IMR-90 (cell line): ENCODE results near the gene APCDD1L. TPM values are rescaled to one million over a fixed set of nuclear protein-coding genes. Genes with fewer than 3 reads are reported as not detected.

Experiments
- ATAC-seq: fragments of 200-7000 bp; cut with Tn5 transposase; 2 replicates; pipeline ENCODE4 v1.9.1; 2020; ENCODE audit warnings: low read depth, mild to moderate bottlenecking, moderate library complexity
- BruUV-seq: library from RNA; stranded (reverse); fragments of 400-500 nt; replicated peaks from 2 replicates; lab custom pipeline; 2021; lab: Mats Ljungman, UMichigan
- CTCF ChIA-PET: fragments of 300-600 bp; formaldehyde crosslinking; extraction: SDS; loops from one replicate; lab custom pipeline; 2021; ENCODE audit warnings: antibody characterized with exemption; lab: Yijun Ruan, JAX
- POLR2A ChIA-PET: fragments of 300-600 bp; sonication (Branson Sonifier 250); formaldehyde crosslinking; loops from one replicate; lab custom pipeline; 2022; ENCODE audit warnings: antibody characterized with exemption; ENCODE audit not compliant: unreplicated experiment; lab: Charles Lee
- DNase-seq: peaks from one replicate; pipeline ENCODE4 v3.0.0; 2013
- H2AFZ ChIP-seq: replicated peaks from 2 replicates; pipeline ENCODE3; 2013; ENCODE audit warnings: low read length, mild to moderate bottlenecking; ENCODE audit not compliant: poor library complexity
- H2AK5ac ChIP-seq: 2 replicates; pipeline ENCODE4 v1.6.1; 2013; ENCODE audit warnings: low read depth, low read length, inconsistent platforms
- H2AK9ac ChIP-seq: replicated peaks from 2 replicates; pipeline ENCODE3; 2013; ENCODE audit warnings: mild to moderate bottlenecking, low read depth, low read length, moderate library complexity; ENCODE audit not compliant: poor library complexity
- H2BK120ac ChIP-seq: 2 replicates; pipeline ENCODE4 v1.6.1; 2013; ENCODE audit warnings: low read depth, low read length, inconsistent platforms
- H2BK15ac ChIP-seq: 3 replicates; pipeline ENCODE4 v1.6.1; 2013; ENCODE audit warnings: low read depth, low read length, inconsistent platforms
- H2BK20ac ChIP-seq: 2 replicates; pipeline ENCODE4 v1.6.1; 2013; ENCODE audit warnings: low read depth, mild to moderate bottlenecking, inconsistent platforms, low read length, moderate library complexity
- H2BK5ac ChIP-seq: 2 replicates; pipeline ENCODE4 v1.6.1; 2013; ENCODE audit warnings: mild to moderate bottlenecking, low read depth, low read length, inconsistent platforms; ENCODE audit not compliant: poor library complexity, severe bottlenecking
- H3K14ac ChIP-seq: replicated peaks from 2 replicates; pipeline ENCODE4 v1.6.1; 2013; ENCODE audit warnings: low read depth, low read length, inconsistent platforms
- H3K18ac ChIP-seq: 2 replicates; pipeline ENCODE4 v1.6.1; 2013; ENCODE audit warnings: low read depth, low read length, control low read depth
- H3K23ac ChIP-seq: 2 replicates; pipeline ENCODE4 v1.6.1; 2013; ENCODE audit warnings: low read depth, low read length, inconsistent platforms
- H3K27ac ChIP-seq: 2 replicates; pipeline ENCODE4 v1.5.1; 2013; ENCODE audit warnings: mild to moderate bottlenecking, control low read depth, low read length; ENCODE audit not compliant: insufficient read depth
- H3K27me3 ChIP-seq: 2 replicates; pipeline ENCODE4 v1.6.1; 2013; ENCODE audit warnings: low read length; ENCODE audit not compliant: control insufficient read depth, insufficient read depth
- H3K36me3 ChIP-seq: 2 replicates; pipeline ENCODE4 v1.6.1; 2013; ENCODE audit warnings: low read length, mixed read lengths; ENCODE audit not compliant: control insufficient read depth, insufficient read depth
- H3K4ac ChIP-seq: 2 replicates; pipeline ENCODE4 v1.6.1; 2013; ENCODE audit warnings: low read depth, low read length, inconsistent platforms
- H3K4me1 ChIP-seq: 2 replicates; pipeline ENCODE4 v1.6.1; 2013; ENCODE audit warnings: low read length, mixed read lengths; ENCODE audit not compliant: control insufficient read depth, insufficient read depth
- H3K4me2 ChIP-seq: 2 replicates; pipeline ENCODE4 v1.6.1; 2013; ENCODE audit warnings: low read depth, mild to moderate bottlenecking, control low read depth, low read length, moderate library complexity
- H3K4me3 ChIP-seq: 2 replicates; pipeline ENCODE4 v1.5.1; 2013; ENCODE audit warnings: low read depth, mild to moderate bottlenecking, control low read depth, low read length, moderate library complexity; ENCODE audit not compliant: insufficient read depth
- H3K56ac ChIP-seq: 2 replicates; pipeline ENCODE4 v1.6.1; 2013; ENCODE audit warnings: low read length, inconsistent platforms; ENCODE audit not compliant: insufficient read depth; ENCODE audit errors: extremely low read depth
- H3K79me1 ChIP-seq, 2 experiments: 2 replicates each; pipeline ENCODE4 v1.6.1; 2013; ENCODE audit warnings: low read length in 2 of 2, inconsistent platforms in 1 of 2, low read depth in 1 of 2
- H3K9ac ChIP-seq: 2 replicates; pipeline ENCODE4 v1.6.1; 2013; ENCODE audit warnings: low read depth, low read length, control low read depth
- H3K9me1 ChIP-seq: 2 replicates; pipeline ENCODE4 v1.6.1; 2013; ENCODE audit warnings: low read length, inconsistent platforms; ENCODE audit not compliant: insufficient read depth
- H3K9me3 ChIP-seq: 2 replicates; pipeline ENCODE4 v1.6.1; 2013; ENCODE audit warnings: low read length; ENCODE audit not compliant: control insufficient read depth, insufficient read depth
- H4K20me1 ChIP-seq: 2 replicates; pipeline ENCODE4 v1.6.1; 2013; ENCODE audit warnings: low read length, inconsistent platforms; ENCODE audit not compliant: insufficient read depth
- H4K5ac ChIP-seq: 2 replicates; pipeline ENCODE4 v1.6.1; 2013; ENCODE audit warnings: mild to moderate bottlenecking, low read depth, low read length, control low read depth
- H4K8ac ChIP-seq, 2 experiments: 2 replicates each; pipeline ENCODE4 v1.6.1; 2013; ENCODE audit warnings: low read depth in 2 of 2, low read length in 2 of 2, control low read depth in 1 of 2, inconsistent platforms in 1 of 2
- H4K91ac ChIP-seq: 2 replicates; pipeline ENCODE4 v1.6.1; 2013; ENCODE audit warnings: low read depth, low read length, inconsistent platforms; ENCODE audit not compliant: insufficient read depth
- BHLHE40 ChIP-seq: fragments of 150-350 bp; IDR thresholded peaks from 2 replicates; pipeline ENCODE4 v1.6.1; 2016; ENCODE audit warnings: mild to moderate bottlenecking, low read depth, low read length
- CEBPB ChIP-seq: IDR thresholded peaks from 2 replicates; pipeline ENCODE4 v1.6.1; 2012; ENCODE audit warnings: low read depth, low read length, improper control_type of control experiment
- CHD1 ChIP-seq: IDR thresholded peaks from 2 replicates; pipeline ENCODE4 v1.6.1; 2012; ENCODE audit warnings: low read depth, low read length, improper control_type of control experiment
- FOS ChIP-seq: fragments of 150-350 bp; IDR thresholded peaks from 2 replicates; pipeline ENCODE4 v1.6.1; 2016; ENCODE audit warnings: low read depth, low read length
- MAFK ChIP-seq: IDR thresholded peaks from 2 replicates; pipeline ENCODE4 v1.6.1; 2012; ENCODE audit warnings: low read depth, low read length, improper control_type of control experiment
- MAZ ChIP-seq: IDR thresholded peaks from 2 replicates; pipeline ENCODE4 v1.6.1; 2012; ENCODE audit warnings: low read depth, mild to moderate bottlenecking, low read length, improper control_type of control experiment, moderate library complexity, borderline replicate concordance
- MXI1 ChIP-seq: IDR thresholded peaks from 2 replicates; pipeline ENCODE4 v1.6.1; 2012; ENCODE audit warnings: low read depth, mild to moderate bottlenecking, low read length, moderate library complexity, borderline replicate concordance
- NFE2L2 ChIP-seq: fragments of 150-350 bp; IDR thresholded peaks from 2 replicates; pipeline ENCODE4 v1.6.1; 2016; ENCODE audit warnings: low read depth, mild to moderate bottlenecking, low read length
- POLR2A ChIP-seq: IDR thresholded peaks from 2 replicates; pipeline ENCODE4 v1.6.1; 2012; ENCODE audit warnings: mild to moderate bottlenecking, low read depth, low read length
- RAD21 ChIP-seq: IDR thresholded peaks from 2 replicates; pipeline ENCODE4 v1.6.1; 2012; ENCODE audit warnings: low read length, improper control_type of control experiment
- RCOR1 ChIP-seq: IDR thresholded peaks from 2 replicates; pipeline ENCODE4 v1.6.1; 2012; ENCODE audit warnings: mild to moderate bottlenecking, low read length, improper control_type of control experiment; ENCODE audit not compliant: insufficient replicate concordance
- RFX5 ChIP-seq: IDR thresholded peaks from 2 replicates; pipeline ENCODE4 v1.8.0; 2012; ENCODE audit warnings: low read depth, mild to moderate bottlenecking, low read length, moderate library complexity
- SMC3 ChIP-seq: fragments of 150-350 bp; IDR thresholded peaks from 2 replicates; pipeline ENCODE4 v1.6.1; 2016; ENCODE audit warnings: low read depth, mild to moderate bottlenecking, antibody characterized with exemption, low read length, moderate library complexity
- WGBS, 2 experiments: methylation state at CpG; one replicate each; pipeline versions ENCODE4 v1.1.5 to v1.1.7; 2013; ENCODE audit warnings: missing lambda C conversion rate in 2 of 2; ENCODE audit not compliant: insufficient read length in 1 of 2; ENCODE audit errors: extremely low coverage in 2 of 2; 5-methylcytosine and 5-hydroxymethylcytosine counted together
- dilution Hi-C: fragments of 300-500 bp; cut with HindIII; formaldehyde crosslinking; loops from one replicate; pipeline ENCODE4 v1.14.3; 2018; ENCODE audit warnings: low sequenced_read_pairs; ENCODE audit not compliant: unreplicated experiment
- in situ Hi-C: fragments of 300-500 bp; cut with MboI; formaldehyde crosslinking; loops from 3 replicates; pipeline ENCODE4 v1.14.3; 2019; ENCODE audit warnings: low sequenced_read_pairs, inconsistent platforms, mixed read lengths
- intact Hi-C: fragments of 100-400 bp; cut with micrococcal nuclease; formaldehyde crosslinking; loops from 2 replicates; pipeline ENCODE4 v1.10.0; 2022
- polyA plus RNA-seq, 3 experiments: library from polyadenylated mRNA; depleted of rRNA; stranded (reverse); fragments of >200 nt; gene quantifications; 2 replicates each; pipeline ENCODE4 v1.2.3, GENCODE V29; 2012; ENCODE audit warnings: low replicate concordance in 1 of 3
- total RNA-seq: library from RNA; depleted of rRNA; stranded (reverse); fragments of >200 nt; gene quantifications from 2 replicates; pipeline ENCODE4 v1.2.3, GENCODE V29; 2012
- TF ChIP-seq, protein P1 (sequence below): fragments of 150-350 bp; IDR thresholded peaks from 2 replicates; pipeline ENCODE4 v1.6.1; 2016; ENCODE audit warnings: low read depth, mild to moderate bottlenecking, low read length, moderate library complexity, borderline replicate concordance
- TF ChIP-seq, protein P2 (sequence below): fragments of 150-350 bp; IDR thresholded peaks from 2 replicates; pipeline ENCODE4 v1.6.1; 2017; ENCODE audit warnings: mild to moderate bottlenecking, antibody characterized with exemption, low read length, low read depth
- TF ChIP-seq, protein P3 (sequence below): conservative IDR thresholded peaks from 2 replicates; pipeline ENCODE4 v1.5.1; 2012; ENCODE audit warnings: mild to moderate bottlenecking, low read depth, low read length, improper control_type of control experiment

The APCDD1L gene
- total and polyA plus RNA-seq, 2 of the 4 experiments (the other 2 are of a cell fraction): 2.5 to 18.3 TPM

DNA sequence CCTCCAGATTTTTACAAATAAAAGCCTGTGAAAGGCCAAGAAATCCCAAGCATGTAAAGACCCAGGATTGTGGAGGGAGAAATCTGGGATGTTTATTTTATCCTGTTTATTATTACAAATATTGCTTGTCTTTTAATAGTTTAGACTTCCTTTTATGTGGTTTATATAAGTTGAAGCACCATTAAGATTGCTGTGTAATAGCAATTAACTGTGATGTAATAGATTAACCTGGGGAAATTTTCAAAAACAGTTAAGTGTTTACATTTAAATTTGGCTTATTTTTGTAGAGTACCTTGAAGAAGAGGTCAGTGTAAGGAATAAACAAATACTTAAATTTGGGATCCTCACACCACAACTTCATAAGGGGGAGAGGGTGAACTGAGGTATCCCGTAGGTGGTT, 99.1 kb downstream of the APCDD1L start:
- DNase-seq: no peak
- intact Hi-C loops (no loop called here), in situ Hi-C loops (no loop called here), dilution Hi-C loops (no loop called here)
- WGBS, 2 experiments: no CpG with 5 or more reads among the region's 1 CpG
- peaks cover 6% of the 10 kb centered on the region for H3K4me1 ChIP-seq
- H4K8ac ChIP-seq: no peak overlapping the region
- no peaks in the 10 kb centered on the region for H3K9me3 ChIP-seq
- POLR2A ChIA-PET: no interaction called here
- no peak overlapping the region for H3K9ac ChIP-seq
- H2AFZ ChIP-seq: no peak overlapping the region
- no peak overlapping the region for H2BK20ac ChIP-seq
- H3K18ac ChIP-seq: no peak overlapping the region
- H3K27me3 ChIP-seq: no peaks in the 10 kb centered on the region
- H3K14ac ChIP-seq: no peak overlapping the region
- H3K36me3 ChIP-seq: peaks cover 7% of the 10 kb centered on the region
- H3K79me1 ChIP-seq: peaks cover 24 to 57% of the 10 kb centered on the region in 2 experiments
- H4K91ac ChIP-seq: no peak overlapping the region
- no TSS peak for BruUV-seq
- TF ChIP-seq MAFK (no peak), SMC3 (no peak), CEBPB (no peak), RAD21 (no peak), CHD1 (no peak), MAZ (no peak), RFX5 (no peak), BHLHE40 (no peak), FOS (no peak), RCOR1 (no peak), MXI1 (no peak), NFE2L2 (no peak), POLR2A (no peak)
- TF ChIP-seq, protein P1, sequence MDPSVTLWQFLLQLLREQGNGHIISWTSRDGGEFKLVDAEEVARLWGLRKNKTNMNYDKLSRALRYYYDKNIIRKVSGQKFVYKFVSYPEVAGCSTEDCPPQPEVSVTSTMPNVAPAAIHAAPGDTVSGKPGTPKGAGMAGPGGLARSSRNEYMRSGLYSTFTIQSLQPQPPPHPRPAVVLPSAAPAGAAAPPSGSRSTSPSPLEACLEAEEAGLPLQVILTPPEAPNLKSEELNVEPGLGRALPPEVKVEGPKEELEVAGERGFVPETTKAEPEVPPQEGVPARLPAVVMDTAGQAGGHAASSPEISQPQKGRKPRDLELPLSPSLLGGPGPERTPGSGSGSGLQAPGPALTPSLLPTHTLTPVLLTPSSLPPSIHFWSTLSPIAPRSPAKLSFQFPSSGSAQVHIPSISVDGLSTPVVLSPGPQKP: no peak
- TF ChIP-seq, protein P2, sequence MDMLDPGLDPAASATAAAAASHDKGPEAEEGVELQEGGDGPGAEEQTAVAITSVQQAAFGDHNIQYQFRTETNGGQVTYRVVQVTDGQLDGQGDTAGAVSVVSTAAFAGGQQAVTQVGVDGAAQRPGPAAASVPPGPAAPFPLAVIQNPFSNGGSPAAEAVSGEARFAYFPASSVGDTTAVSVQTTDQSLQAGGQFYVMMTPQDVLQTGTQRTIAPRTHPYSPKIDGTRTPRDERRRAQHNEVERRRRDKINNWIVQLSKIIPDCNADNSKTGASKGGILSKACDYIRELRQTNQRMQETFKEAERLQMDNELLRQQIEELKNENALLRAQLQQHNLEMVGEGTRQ: no peak
- TF ChIP-seq, protein P3, sequence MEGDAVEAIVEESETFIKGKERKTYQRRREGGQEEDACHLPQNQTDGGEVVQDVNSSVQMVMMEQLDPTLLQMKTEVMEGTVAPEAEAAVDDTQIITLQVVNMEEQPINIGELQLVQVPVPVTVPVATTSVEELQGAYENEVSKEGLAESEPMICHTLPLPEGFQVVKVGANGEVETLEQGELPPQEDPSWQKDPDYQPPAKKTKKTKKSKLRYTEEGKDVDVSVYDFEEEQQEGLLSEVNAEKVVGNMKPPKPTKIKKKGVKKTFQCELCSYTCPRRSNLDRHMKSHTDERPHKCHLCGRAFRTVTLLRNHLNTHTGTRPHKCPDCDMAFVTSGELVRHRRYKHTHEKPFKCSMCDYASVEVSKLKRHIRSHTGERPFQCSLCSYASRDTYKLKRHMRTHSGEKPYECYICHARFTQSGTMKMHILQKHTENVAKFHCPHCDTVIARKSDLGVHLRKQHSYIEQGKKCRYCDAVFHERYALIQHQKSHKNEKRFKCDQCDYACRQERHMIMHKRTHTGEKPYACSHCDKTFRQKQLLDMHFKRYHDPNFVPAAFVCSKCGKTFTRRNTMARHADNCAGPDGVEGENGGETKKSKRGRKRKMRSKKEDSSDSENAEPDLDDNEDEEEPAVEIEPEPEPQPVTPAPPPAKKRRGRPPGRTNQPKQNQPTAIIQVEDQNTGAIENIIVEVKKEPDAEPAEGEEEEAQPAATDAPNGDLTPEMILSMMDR: no peak
- CTCF ChIA-PET: no interaction called here
- no peak overlapping the region for H3K56ac ChIP-seq
- no peak for ATAC-seq
- no peak overlapping the region for H3K4me3 ChIP-seq
- no peak overlapping the region for H3K23ac ChIP-seq
- peaks cover 48% of the 10 kb centered on the region for H4K20me1 ChIP-seq
- no peak overlapping the region for H2BK120ac ChIP-seq
- no peak overlapping the region for H3K4me2 ChIP-seq
- H2BK15ac ChIP-seq: no peak overlapping the region
- no peak overlapping the region for H3K4ac ChIP-seq
- peaks cover 20% of the 10 kb centered on the region for H3K9me1 ChIP-seq
- no peak overlapping the region for H2AK5ac ChIP-seq
- no peak overlapping the region for H4K5ac ChIP-seq
- H3K27ac ChIP-seq: no peak overlapping the region
- no peak overlapping the region for H2AK9ac ChIP-seq
- H2BK5ac ChIP-seq: no peak overlapping the region
